GM23338 (cell line): ENCODE measurements around the gene MANEAL. TPM values are rescaled to one million over a fixed set of nuclear protein-coding genes. Genes with fewer than 3 reads are reported as not detected.

Experiments used
- ZNF462 ChIP-seq: fragments of 250-450 bp; sonication (Bioruptor Pico); IDR thresholded peaks from 2 replicates; pipeline ENCODE4 v1.5.0; 2020; ENCODE audit warnings: mild to moderate bottlenecking, moderate library complexity
- polyA plus RNA-seq: library from polyadenylated mRNA; unstranded; fragments of >200 nt; fragmentation: Nextera tagmentation; extraction: Ambion mirVana; gene quantifications from 2 replicates; pipeline ENCODE4 v1.2.1, GENCODE V29; 2016
- total RNA-seq: library from RNA; depleted of rRNA; stranded (reverse); fragments of >200 nt; shearing (Covaris generic); gene quantifications from 2 replicates; pipeline ENCODE4 v1.2.3, GENCODE V29; 2014; rRNA removed

MANEAL gene
- total and polyA plus RNA-seq, 2 experiments from 2014 or later = 2.3 to 8.1 TPM

GRCh38 chr1:37850352-37850955, 56.8 kb downstream of the MANEAL start (continued):
- no peak for TF ChIP-seq ZNF462 (CRISPR knock-in tag)

Other genes starting within 250 kb of the MANEAL start
- gene SNIP1, start 239.6 kb upstream of the MANEAL start, total RNA-seq = 11.4 and 13.3 TPM in 2 replicates
- gene SNIP1, start 239.6 kb upstream of the MANEAL start, polyA plus RNA-seq = 5.1 and 7.0 TPM in 2 replicates
- gene DNALI1, start 236.9 kb upstream of the MANEAL start, total RNA-seq = 5.4 TPM in 2 replicates
- gene DNALI1, start 236.9 kb upstream of the MANEAL start, polyA plus RNA-seq = 21.6 and 25.6 TPM in 2 replicates
- 66.1 and 78.4 TPM in 2 replicates for gene GNL2, start 197.9 kb upstream of the MANEAL start, total RNA-seq
- gene GNL2, start 197.9 kb upstream of the MANEAL start, polyA plus RNA-seq = 105 and 121 TPM in 2 replicates
- gene RSPO1, start 159.0 kb upstream of the MANEAL start, total RNA-seq = 0.19 TPM in 1 of 2 replicates, not detected in the other
- 0.11 and 0.12 TPM in 2 replicates for gene RSPO1, start 159.0 kb upstream of the MANEAL start, polyA plus RNA-seq
- gene CDCA8, start 101.3 kb upstream of the MANEAL start, total RNA-seq = 31.6 and 35.3 TPM in 2 replicates
- gene CDCA8, start 101.3 kb upstream of the MANEAL start, polyA plus RNA-seq = 37.9 and 38.9 TPM in 2 replicates
- 1.5 and 2.4 TPM in 2 replicates for gene EPHA10, start 28.7 kb upstream of the MANEAL start, total RNA-seq
- gene EPHA10, start 28.7 kb upstream of the MANEAL start, polyA plus RNA-seq = 0.21 and 0.76 TPM in 2 replicates
- gene C1orf122, start 13.9 kb downstream of the MANEAL start, total RNA-seq = 56.7 and 68.3 TPM in 2 replicates
- gene C1orf122, start 13.9 kb downstream of the MANEAL start, polyA plus RNA-seq = 32.8 and 40.5 TPM in 2 replicates
- 31.8 and 46.0 TPM in 2 replicates for gene YRDC, start 14.4 kb downstream of the MANEAL start, total RNA-seq
- gene YRDC, start 14.4 kb downstream of the MANEAL start, polyA plus RNA-seq = 18.4 and 20.2 TPM in 2 replicates
- gene MTF1, start 65.7 kb downstream of the MANEAL start, total RNA-seq = 4.5 and 5.7 TPM in 2 replicates
- 3.0 and 5.6 TPM in 2 replicates for gene MTF1, start 65.7 kb downstream of the MANEAL start, polyA plus RNA-seq
- 19.8 and 29.1 TPM in 2 replicates for gene INPP5B, start 153.2 kb downstream of the MANEAL start, total RNA-seq
- gene INPP5B, start 153.2 kb downstream of the MANEAL start, polyA plus RNA-seq = 5.2 and 6.9 TPM in 2 replicates
- 144 and 167 TPM in 2 replicates for gene SF3A3, start 196.2 kb downstream of the MANEAL start, total RNA-seq
- gene SF3A3, start 196.2 kb downstream of the MANEAL start, polyA plus RNA-seq = 53.9 and 65.5 TPM in 2 replicates
- gene FHL3, start 211.7 kb downstream of the MANEAL start, total RNA-seq = 39.5 and 49.0 TPM in 2 replicates
- 28.3 and 29.3 TPM in 2 replicates for gene FHL3, start 211.7 kb downstream of the MANEAL start, polyA plus RNA-seq
- gene UTP11, start 218.9 kb downstream of the MANEAL start, total RNA-seq = 61.3 and 67.8 TPM in 2 replicates
- 82.3 and 105 TPM in 2 replicates for gene UTP11, start 218.9 kb downstream of the MANEAL start, polyA plus RNA-seq